CD14-positive monocyte (primary cell): Measurements from ENCODE around the gene SSPN. TPM values are rescaled to one million over a fixed set of nuclear protein-coding genes. Genes with fewer than 3 reads are reported as not detected.
"Not testable (repeated sequence)": the region's sequence is repeated elsewhere in the genome, so short reads cannot be mapped to it uniquely, and the experiment has no call there.

Experiments used
- DNase-seq, 3 donors: peaks; one replicate each; pipeline ENCODE4 v3.0.0-alpha.2; 2011 to 2022
- H2AFZ ChIP-seq: 2 replicates; pipeline ENCODE4 v1.6.0; 2012; ENCODE audit warnings: mild to moderate bottlenecking, low read depth, low read length, inconsistent platforms; ENCODE audit not compliant: insufficient read depth, poor library complexity, severe bottlenecking
- H3K27ac ChIP-seq, 2 donors: 1 replicate in 1 of 2; 2 replicates in 1 of 2; pipeline ENCODE4 v1.5.1; 2012 to 2013; ENCODE audit warnings: low read length in 2 of 2, control low read depth in 1 of 2, inconsistent platforms in 1 of 2, low read depth in 1 of 2, mild to moderate bottlenecking in 1 of 2
- H3K27me3 ChIP-seq, 2 donors: one replicate each; pipeline versions ENCODE4 v1.6.0 to v1.6.1; 2011 to 2013; ENCODE audit warnings: low read length in 2 of 2; ENCODE audit not compliant: control insufficient read depth in 2 of 2, insufficient read depth in 2 of 2
- H3K36me3 ChIP-seq, 2 donors: replicated peaks in 1 of 2; 1 replicate in 1 of 2; 2 replicates in 1 of 2; pipeline versions ENCODE4 v1.5.1 to v1.6.1; 2012 to 2013; ENCODE audit warnings: low read length in 2 of 2, control low read depth in 1 of 2, inconsistent platforms in 1 of 2, mild to moderate bottlenecking in 1 of 2; ENCODE audit not compliant: insufficient read depth in 2 of 2, control insufficient read depth in 1 of 2
- H3K4me1 ChIP-seq, 2 donors: 1 replicate in 1 of 2; 2 replicates in 1 of 2; pipeline versions ENCODE4 v1.5.1 to v1.6.1; 2012 to 2013; ENCODE audit warnings: low read length in 2 of 2, control low read depth in 1 of 2, inconsistent platforms in 1 of 2, mild to moderate bottlenecking in 1 of 2, moderate library complexity in 1 of 2; ENCODE audit not compliant: insufficient read depth in 2 of 2, control insufficient read depth in 1 of 2
- H3K4me2 ChIP-seq: replicated peaks from 2 replicates; pipeline ENCODE3; 2012; ENCODE audit warnings: low read length, moderate library complexity, mild to moderate bottlenecking; ENCODE audit not compliant: poor library complexity, severe bottlenecking; ENCODE audit errors: extremely low read depth
- H3K4me3 ChIP-seq, 3 experiments: fragments of 200-600 bp in 1 of 3; sonication (generic) in 1 of 3; replicated peaks in 1 of 3; 1 replicate in 2 of 3; 2 replicates in 1 of 3; pipeline ENCODE4 v1.5.1; 2011 to 2013; ENCODE audit warnings: low read length in 3 of 3, mild to moderate bottlenecking in 3 of 3, control low read depth in 2 of 3, low read depth in 2 of 3, inconsistent platforms in 1 of 3, moderate library complexity in 1 of 3
- H3K79me2 ChIP-seq: 2 replicates; pipeline ENCODE4 v1.6.0; 2012; ENCODE audit warnings: mild to moderate bottlenecking, control low read depth, inconsistent platforms, low read length, moderate library complexity; ENCODE audit not compliant: insufficient read depth
- H3K9ac ChIP-seq: 2 replicates; pipeline ENCODE4 v1.6.0; 2017; ENCODE audit warnings: low read length, mild to moderate bottlenecking; ENCODE audit not compliant: insufficient read depth, poor library complexity, severe bottlenecking
- H3K9me3 ChIP-seq, 2 donors: replicated peaks in 1 of 2; 1 replicate in 1 of 2; 2 replicates in 1 of 2; pipeline versions ENCODE4 v1.5.1 to v1.6.1; 2012 to 2013; ENCODE audit warnings: low read length in 2 of 2, control low read depth in 1 of 2; ENCODE audit not compliant: control insufficient read depth in 1 of 2, insufficient read depth in 1 of 2
- H4K20me1 ChIP-seq: 2 replicates; pipeline ENCODE4 v1.6.0; 2012; ENCODE audit warnings: mild to moderate bottlenecking, low read length, control low read depth, moderate library complexity; ENCODE audit not compliant: insufficient read depth
- H3K27ac Mint-ChIP-seq, 7 donors: one replicate each; pipeline ENCODE4 v1.8.0; 2020; ENCODE audit warnings: mild to moderate bottlenecking in 7 of 7, mixed read lengths in 7 of 7, moderate library complexity in 6 of 7, inconsistent platforms in 2 of 7
- H3K27me3 Mint-ChIP-seq, 3 donors: one replicate each; pipeline ENCODE4 v1.8.0; 2021 to 2022; ENCODE audit warnings: low read depth in 3 of 3, mild to moderate bottlenecking in 3 of 3, mixed read lengths in 3 of 3, moderate library complexity in 3 of 3, inconsistent platforms in 1 of 3
- H3K36me3 Mint-ChIP-seq, 2 donors: one replicate each; pipeline ENCODE4 v1.8.0; 2020; ENCODE audit warnings: mixed read lengths in 2 of 2, inconsistent platforms in 1 of 2, mild to moderate bottlenecking in 1 of 2
- H3K4me1 Mint-ChIP-seq: one replicate; pipeline ENCODE4 v1.8.0; 2020; ENCODE audit warnings: mild to moderate bottlenecking, mixed read lengths
- H3K4me3 Mint-ChIP-seq, 2 donors: one replicate each; pipeline ENCODE4 v1.8.0; 2020; ENCODE audit warnings: mild to moderate bottlenecking in 2 of 2, mixed read lengths in 2 of 2, moderate library complexity in 1 of 2
- H3K9me3 Mint-ChIP-seq, 7 donors: one replicate each; pipeline ENCODE4 v1.8.0; 2020 to 2022; ENCODE audit warnings: mixed read lengths in 7 of 7, mild to moderate bottlenecking in 6 of 7, moderate library complexity in 6 of 7, inconsistent platforms in 2 of 7
- WGBS: methylation state at CpG from one replicate; pipeline ENCODE4 v1.1.5; 2013; ENCODE audit warnings: missing lambda C conversion rate; ENCODE audit not compliant: insufficient coverage; 5-methylcytosine and 5-hydroxymethylcytosine counted together
- intact Hi-C, 2 donors: fragments of 100-400 bp; cut with micrococcal nuclease; formaldehyde crosslinking; loops; one replicate each; pipeline versions ENCODE4 v1.15.0 to v1.15.1; 2023
- polyA plus RNA-seq, 3 donors: library from polyadenylated mRNA; depleted of rRNA in 1 of 3; unstranded in 2 of 3; stranded (reverse) in 1 of 3; fragments of 300-500 nt in 2 of 3; fragments of >200 nt in 1 of 3; fragmentation: Illumina TruSeq in 2 of 3; gene quantifications; 1 replicate in 2 of 3; 2 replicates in 1 of 3; pipeline ENCODE4 v1.2.3, GENCODE V29; 2012 to 2021
- TF ChIP-seq, protein P1 (sequence below): fragments of 200-600 bp; IDR thresholded peaks from one replicate; pipeline ENCODE4 v1.8.0; 2022; ENCODE audit warnings: antibody characterized with exemption, mild to moderate bottlenecking

The SSPN gene
- polyA plus RNA-seq, 3 donors: 0.15 TPM; not detected in 2

- no peak overlapping the region for H3K4me2 ChIP-seq
- no peaks in the 10 kb centered on the region for H3K36me3 ChIP-seq
- TF ChIP-seq, protein P1, sequence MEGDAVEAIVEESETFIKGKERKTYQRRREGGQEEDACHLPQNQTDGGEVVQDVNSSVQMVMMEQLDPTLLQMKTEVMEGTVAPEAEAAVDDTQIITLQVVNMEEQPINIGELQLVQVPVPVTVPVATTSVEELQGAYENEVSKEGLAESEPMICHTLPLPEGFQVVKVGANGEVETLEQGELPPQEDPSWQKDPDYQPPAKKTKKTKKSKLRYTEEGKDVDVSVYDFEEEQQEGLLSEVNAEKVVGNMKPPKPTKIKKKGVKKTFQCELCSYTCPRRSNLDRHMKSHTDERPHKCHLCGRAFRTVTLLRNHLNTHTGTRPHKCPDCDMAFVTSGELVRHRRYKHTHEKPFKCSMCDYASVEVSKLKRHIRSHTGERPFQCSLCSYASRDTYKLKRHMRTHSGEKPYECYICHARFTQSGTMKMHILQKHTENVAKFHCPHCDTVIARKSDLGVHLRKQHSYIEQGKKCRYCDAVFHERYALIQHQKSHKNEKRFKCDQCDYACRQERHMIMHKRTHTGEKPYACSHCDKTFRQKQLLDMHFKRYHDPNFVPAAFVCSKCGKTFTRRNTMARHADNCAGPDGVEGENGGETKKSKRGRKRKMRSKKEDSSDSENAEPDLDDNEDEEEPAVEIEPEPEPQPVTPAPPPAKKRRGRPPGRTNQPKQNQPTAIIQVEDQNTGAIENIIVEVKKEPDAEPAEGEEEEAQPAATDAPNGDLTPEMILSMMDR: no peak
- no peaks in the 10 kb centered on the region for H4K20me1 ChIP-seq
- no peak overlapping the region for H3K9ac ChIP-seq
- no peak overlapping the region for H3K27ac Mint-ChIP-seq
- peaks cover 9 to 10% of the 10 kb centered on the region in 2 donors for H3K27me3 ChIP-seq
- H3K79me2 ChIP-seq: no peaks in the 10 kb centered on the region
- peaks cover 2 to 3% of the 10 kb centered on the region in 2 donors for H3K4me1 ChIP-seq
- intact Hi-C loops: no loop called here
- no peaks in the 10 kb centered on the region for H3K9me3 Mint-ChIP-seq
- H3K9me3 ChIP-seq: no peaks in the 10 kb centered on the region
- H3K27ac ChIP-seq: no peak overlapping the region
- no CpG with 5 or more reads among the region's 3 CpGs for WGBS
- H3K27me3 Mint-ChIP-seq: peaks cover 10 to 19% (median 14%) of the 10 kb centered on the region in 3 donors
- no peak overlapping the region for H3K4me3 ChIP-seq
- H3K4me3 Mint-ChIP-seq: no peak overlapping the region
- H3K4me1 Mint-ChIP-seq: peaks cover 6% of the 10 kb centered on the region
- DNase-seq: no peak
- no peak overlapping the region for H2AFZ ChIP-seq
- no peaks in the 10 kb centered on the region for H3K36me3 Mint-ChIP-seq
Measured at GRCh38 chr12:26231921-26232320, 36.5 kb downstream of the SSPN start.

DNA sequence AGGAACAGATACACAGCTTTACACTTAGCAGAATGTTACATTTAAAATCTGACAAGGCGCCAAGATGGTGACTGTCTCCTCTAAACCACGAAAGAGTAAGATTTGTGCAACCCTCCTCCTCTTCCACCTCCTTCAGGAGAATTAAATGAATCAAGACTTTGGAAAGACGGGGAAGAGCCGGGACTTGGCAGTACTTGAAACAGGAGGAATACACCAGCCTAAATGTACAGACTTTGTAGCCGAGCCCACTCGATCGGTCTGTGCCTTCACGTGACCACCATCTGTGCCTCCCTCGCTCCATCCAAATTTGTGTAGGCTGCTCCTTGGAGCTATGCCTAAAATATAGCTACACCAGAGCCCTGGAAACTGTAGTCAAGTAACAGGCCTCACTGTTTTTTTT is 38.3 kb downstream of the SSPN start:
- Histone ChIP-seq H3K36me3 (no peaks in the 10 kb centered on the region), H3K79me2 (no peaks in the 10 kb centered on the region), H3K4me3 (no peak overlapping the region), H2AFZ (no peak overlapping the region), H4K20me1 (no peaks in the 10 kb centered on the region), H3K27ac (no peak overlapping the region), H3K4me2 (no peak overlapping the region), H3K9me3 (no peaks in the 10 kb centered on the region), H3K4me1 (no peaks in the 10 kb centered on the region), H3K9ac (no peak overlapping the region), H3K27me3 (no peaks in the 10 kb centered on the region)
- Mint-ChIP-seq H3K4me1 (no peaks in the 10 kb centered on the region), H3K9me3 (no peaks in the 10 kb centered on the region), H3K4me3 (no peak overlapping the region), H3K27me3 (peaks cover 0 to 5% (median 4%) of the 10 kb centered on the region in 3 donors), H3K27ac (no peak overlapping the region), H3K36me3 (no peaks in the 10 kb centered on the region)
- intact Hi-C loops: no loop called here
- 100% methylated on average over 7 of the region's 9 CpGs for WGBS
- TF ChIP-seq, protein P1: no peak
- no peak for DNase-seq

- H3K79me2 ChIP-seq, H4K20me1 ChIP-seq, H3K27me3 Mint-ChIP-seq, H3K4me2 ChIP-seq, H3K4me1 ChIP-seq, H3K27ac ChIP-seq, H3K27ac Mint-ChIP-seq, H2AFZ ChIP-seq, H3K9me3 ChIP-seq, H3K4me3 Mint-ChIP-seq, H3K4me1 Mint-ChIP-seq, DNase-seq, intact Hi-C loops, H3K27me3 ChIP-seq, H3K36me3 ChIP-seq, H3K36me3 Mint-ChIP-seq, H3K9ac ChIP-seq, H3K4me3 ChIP-seq, H3K9me3 Mint-ChIP-seq: not testable (repeated sequence)
- no CpG with 5 or more reads among the region's 2 CpGs for WGBS
Measured at GRCh38 chr12:26235465-26235864, 40.1 kb downstream of the SSPN start.
